Left ventricle myocardium superior (tissue), 1 donor: ENCODE measurements around the gene DLGAP1. TPM values are rescaled to one million over a fixed set of nuclear protein-coding genes. Genes with fewer than 3 reads are reported as not detected.
"Not testable (repeated sequence)": the region's sequence is repeated elsewhere in the genome, so short reads cannot be mapped to it uniquely, and the experiment has no call there.

ENCODE experiments used
- ATAC-seq: fragments of 200-7000 bp; cut with Tn5 transposase; one replicate; pipeline ENCODE4 v1.9.1; 2020; ENCODE audit warnings: mild to moderate bottlenecking, moderate library complexity
- DNase-seq: peaks from one replicate; pipeline ENCODE4 v3.0.0-alpha.2; 2020
- intact Hi-C: fragments of 100-400 bp; cut with micrococcal nuclease; formaldehyde crosslinking; loops from one replicate; pipeline ENCODE4 v1.11.0; 2022
- total RNA-seq: library from RNA; stranded (reverse); fragmentation: NEBNext Ultra II Directional; extraction: Animal tissue kit (Norgen Biotek cat#: 25700); gene quantifications from one replicate; pipeline ENCODE4 v1.2.1, GENCODE V29; 2021
- donor health status: DM: no; HTN: yes; CAD: no; lungs with severe emphysema.

Gene DLGAP1
- total RNA-seq, 1 donor from 2014 or later = not detected

GRCh38 chr18:4399929-4400328 is 55.2 kb downstream of the DLGAP1 start:
- DNase-seq = no peak
- ATAC-seq = no peak
- intact Hi-C loops = no loop called here

DNA sequence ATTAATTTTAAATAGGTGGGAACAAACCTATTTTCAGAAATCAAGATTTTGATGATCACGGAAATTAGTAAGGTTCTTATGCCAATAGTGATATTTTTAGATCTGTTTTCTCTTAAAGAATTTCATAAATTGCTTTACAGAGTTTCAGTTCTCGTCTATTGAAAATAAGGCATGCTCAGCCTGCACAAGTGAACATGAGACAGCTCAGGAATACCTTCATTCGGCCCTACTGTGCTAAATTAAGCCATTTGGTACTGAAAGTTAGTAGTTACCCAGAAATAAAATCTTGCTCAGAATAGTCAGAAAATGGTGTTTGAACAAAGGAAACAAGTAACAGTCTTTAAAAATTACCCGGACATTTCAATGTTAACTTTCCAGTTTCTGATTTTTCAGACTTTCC is 60.4 kb downstream of the DLGAP1 start:
- no peak for ATAC-seq
- intact Hi-C loops = no loop called here

GRCh38 chr18:4391859-4392258 is 63.2 kb downstream of the DLGAP1 start:
- DNase-seq = no peak
- no peak for ATAC-seq
- intact Hi-C loops = no loop called here

More for the DNA sequence above, 60.4 kb downstream of the DLGAP1 start:
- no peak for DNase-seq

GRCh38 chr18:4385876-4386275 is 69.2 kb downstream of the DLGAP1 start:
- intact Hi-C loops = no loop called here
- no peak for ATAC-seq
- no peak for DNase-seq

GRCh38 chr18:4384932-4385331 is 70.2 kb downstream of the DLGAP1 start:
- no peak for DNase-seq
- intact Hi-C loops = no loop called here
- ATAC-seq = no peak

DNA sequence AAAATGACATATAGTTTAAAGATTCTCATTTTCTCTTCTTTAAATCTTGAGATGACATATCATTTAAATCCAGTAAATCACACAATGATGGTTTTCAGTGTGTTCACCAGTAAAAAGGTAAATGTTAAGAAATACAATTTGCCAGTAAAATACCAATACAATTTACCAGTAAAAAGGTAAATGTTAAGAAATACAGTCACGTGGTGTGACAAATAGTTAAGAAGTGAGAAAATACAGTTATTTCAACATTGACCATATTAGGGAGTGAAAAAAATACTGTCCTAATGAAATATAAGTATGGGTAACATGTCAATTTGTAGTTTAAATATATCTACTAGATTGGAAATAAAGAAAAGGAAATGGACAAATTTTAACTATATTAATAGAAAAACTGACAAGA is 80.5 kb downstream of the DLGAP1 start:
- no peak for ATAC-seq
- DNase-seq = no peak
- intact Hi-C loops = no loop called here

GRCh38 chr18:4369705-4370104 is 85.4 kb downstream of the DLGAP1 start:
- no peak for ATAC-seq
- intact Hi-C loops = no loop called here
- no peak for DNase-seq

GRCh38 chr18:4360221-4360715 is 94.8 kb downstream of the DLGAP1 start:
- intact Hi-C loops = no loop called here
- DNase-seq (no peak), ATAC-seq (no peak)

- intact Hi-C loops = no loop called here
- DNase-seq = no peak
- ATAC-seq = no peak
Measured at GRCh38 chr18:4358618-4359017, 96.5 kb downstream of the DLGAP1 start.

DNA sequence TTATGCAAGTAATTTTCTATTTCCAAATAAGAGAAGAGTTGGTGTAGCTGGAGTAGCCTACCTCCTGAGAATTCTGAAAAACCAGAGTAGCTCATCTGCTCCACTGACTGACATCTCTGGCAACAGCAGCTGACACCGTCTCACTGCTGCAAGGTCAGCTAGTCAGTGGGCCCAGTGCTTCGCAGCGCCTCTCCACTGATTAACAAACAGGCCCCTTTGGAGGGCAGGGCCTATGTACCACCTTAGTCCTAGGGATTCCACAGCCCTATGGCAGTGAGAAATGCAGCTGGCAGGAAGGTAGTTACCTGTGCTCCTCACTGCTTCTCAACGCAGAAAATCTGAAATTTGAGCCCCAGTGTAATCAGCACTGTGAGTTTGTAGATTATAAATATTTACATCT is 97.5 kb downstream of the DLGAP1 start:
- ATAC-seq (no peak), DNase-seq (no peak)
- intact Hi-C loops = no loop called here

DNA sequence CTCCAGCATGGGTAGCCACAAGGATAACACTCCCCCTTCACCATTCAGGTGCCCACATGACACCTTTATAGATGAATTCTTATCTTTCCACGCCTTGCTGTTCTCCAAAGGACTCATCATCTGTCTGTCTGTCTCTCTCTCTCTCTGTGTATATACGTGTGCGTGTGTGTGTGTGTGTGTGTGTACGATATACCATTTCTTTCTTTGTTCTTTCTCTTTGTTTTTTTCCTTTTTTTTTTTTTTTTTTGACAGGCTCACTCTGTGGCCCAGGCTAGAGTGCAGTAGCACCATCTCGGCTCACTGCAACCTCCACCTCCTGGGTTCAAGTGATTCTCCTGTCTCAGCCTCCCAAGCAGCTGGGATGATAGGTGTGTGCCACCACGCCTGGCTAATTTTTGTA is 98.2 kb downstream of the DLGAP1 start:
- ATAC-seq = no peak
- no peak for DNase-seq
- intact Hi-C loops = no loop called here

DNA sequence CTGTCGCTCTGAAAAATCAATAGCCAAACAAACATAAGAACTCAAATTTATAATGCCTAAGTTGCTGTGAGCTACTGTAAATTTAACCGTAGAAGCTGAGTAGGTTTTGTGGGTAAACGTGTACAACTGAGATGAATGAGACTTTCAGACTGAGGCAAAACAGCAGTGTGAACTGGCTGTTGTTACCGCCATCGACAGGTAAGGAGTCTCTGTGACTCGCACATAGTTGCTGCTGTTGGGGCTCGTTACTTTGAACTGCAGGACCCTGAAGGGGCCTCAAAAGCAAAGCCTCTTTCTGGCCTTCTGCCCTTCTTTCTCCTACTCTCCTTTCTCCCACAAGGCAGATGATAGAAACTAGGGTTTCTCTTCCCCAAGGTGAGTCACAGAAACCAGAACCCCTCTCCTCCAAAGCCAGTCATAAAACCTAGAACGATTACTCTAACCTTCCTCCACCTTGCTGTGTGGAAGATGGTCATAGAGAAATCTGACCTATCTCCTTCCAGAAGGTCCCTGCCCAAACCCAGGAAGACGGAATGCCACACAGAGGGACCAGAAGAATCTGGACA is 101.2 kb downstream of the DLGAP1 start:
- no peak for ATAC-seq
- DNase-seq = no peak
- intact Hi-C loops = no loop called here

DNA sequence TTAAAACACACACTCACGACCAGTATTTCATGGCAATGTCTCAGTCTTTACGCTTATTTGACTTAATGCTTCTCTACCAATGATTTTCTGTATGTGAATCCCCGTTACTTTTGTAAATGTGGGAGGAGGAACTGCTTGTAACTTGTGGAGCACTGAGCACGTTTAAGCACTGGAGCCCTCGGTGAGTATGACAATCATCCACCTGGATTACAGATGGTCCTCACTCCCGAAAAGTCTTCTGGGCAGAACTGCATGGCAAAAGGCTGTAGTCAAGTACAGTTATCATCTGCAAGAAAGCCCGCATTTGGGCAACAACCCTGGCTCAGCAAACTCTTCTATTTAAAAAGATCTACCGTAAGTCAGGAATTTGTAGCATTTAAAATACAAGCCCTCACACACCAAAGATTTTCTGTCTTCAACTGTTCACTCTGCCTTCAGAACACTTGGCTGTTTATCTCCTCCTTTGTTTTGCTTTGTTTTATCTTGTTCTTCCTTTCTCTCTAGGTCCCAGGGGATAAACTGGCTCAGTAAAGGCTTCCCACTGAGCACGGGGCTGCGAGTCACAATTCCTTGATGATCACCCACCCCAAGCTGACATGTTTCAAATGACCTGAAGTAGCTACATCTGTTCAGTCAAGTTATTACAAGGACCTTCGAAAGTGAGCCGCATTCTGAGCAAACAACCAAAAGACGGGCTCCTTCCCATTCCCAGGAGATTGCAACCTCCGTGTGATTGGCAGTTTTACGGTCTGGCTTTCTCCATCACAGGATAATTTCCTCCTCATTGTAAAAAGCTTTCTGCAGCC is 102.2 kb downstream of the DLGAP1 start:
- ATAC-seq (no peak), DNase-seq (no peak)
- intact Hi-C loops = no loop called here

- ATAC-seq = no peak
- DNase-seq = no peak
- intact Hi-C loops = no loop called here
Measured at GRCh38 chr18:4351005-4351404, 104.1 kb downstream of the DLGAP1 start.

GRCh38 chr18:4335386-4335785 is 119.7 kb downstream of the DLGAP1 start:
- intact Hi-C loops = no loop called here

DNA sequence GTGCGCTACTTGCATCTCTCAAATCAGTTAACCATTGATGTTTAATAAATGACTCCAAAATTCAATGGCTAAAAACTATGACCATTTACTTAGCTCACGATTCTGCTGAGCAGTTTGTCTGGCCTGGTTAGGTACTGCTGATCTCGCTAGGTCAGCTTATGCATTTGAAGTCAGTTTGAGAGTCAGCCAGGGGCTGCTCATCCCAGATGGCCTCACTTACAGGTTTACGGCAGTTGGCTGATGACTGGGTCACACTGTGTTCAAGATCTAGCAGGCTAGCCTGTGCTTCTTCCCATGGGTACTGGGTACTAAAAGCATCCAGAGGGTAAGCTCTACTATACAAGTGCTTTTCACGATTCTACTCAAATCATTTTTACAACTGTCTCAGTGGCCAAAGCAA is 122.1 kb downstream of the DLGAP1 start:
- intact Hi-C loops = no loop called here
- ATAC-seq (no peak), DNase-seq (no peak)

More at GRCh38 chr18:4335386-4335785, 119.7 kb downstream of the DLGAP1 start:
- no peak for DNase-seq
- no peak for ATAC-seq

DNA sequence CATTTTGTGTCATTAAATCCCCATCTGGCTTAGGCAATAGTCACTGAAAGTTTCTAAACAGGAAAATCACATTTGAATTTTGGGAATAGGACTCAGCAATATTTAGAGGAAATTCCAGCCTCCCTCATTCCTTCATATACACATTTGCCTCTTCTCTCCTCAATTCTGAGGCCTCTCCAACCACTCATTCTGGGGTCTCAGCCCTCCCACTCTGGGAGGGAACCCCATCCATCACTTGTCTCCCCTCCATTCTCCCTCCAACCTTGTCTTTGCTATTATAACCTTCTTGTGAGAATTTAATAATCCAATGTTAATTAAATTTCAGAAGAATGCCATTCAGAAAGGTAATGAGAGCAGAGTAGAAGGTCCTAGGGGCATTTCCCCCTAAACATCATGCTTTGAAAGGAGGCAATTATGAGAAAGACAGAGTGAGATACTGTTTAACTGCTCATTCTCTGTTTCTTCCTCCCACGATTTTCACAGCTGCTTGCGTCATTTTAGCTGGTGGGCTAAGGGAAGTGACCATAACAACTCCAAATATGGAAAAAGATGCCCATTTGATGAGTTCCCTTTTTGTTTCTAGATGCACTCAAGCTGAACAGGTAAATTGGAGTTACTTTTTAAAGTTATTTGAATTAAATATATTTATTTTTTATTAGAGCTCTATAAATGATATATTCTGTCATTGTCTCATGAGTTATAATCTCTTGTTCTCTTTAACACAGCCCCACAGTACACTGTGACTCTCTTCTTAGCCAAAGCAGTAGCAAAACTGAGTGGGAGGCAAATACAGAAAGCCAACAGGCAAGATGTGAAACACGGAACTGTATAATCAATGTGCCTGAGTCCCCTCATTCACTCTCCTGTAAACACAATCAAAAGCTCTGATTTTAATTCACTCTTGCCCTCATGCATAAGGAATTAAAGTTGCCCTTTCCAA is 135.1 kb downstream of the DLGAP1 start:
- intact Hi-C loops = no loop called here
- no peak for DNase-seq
- no peak for ATAC-seq

- DNase-seq (no peak), ATAC-seq (no peak)
- intact Hi-C loops = no loop called here
Measured at GRCh38 chr18:4318311-4318710, 136.8 kb downstream of the DLGAP1 start.

DNA sequence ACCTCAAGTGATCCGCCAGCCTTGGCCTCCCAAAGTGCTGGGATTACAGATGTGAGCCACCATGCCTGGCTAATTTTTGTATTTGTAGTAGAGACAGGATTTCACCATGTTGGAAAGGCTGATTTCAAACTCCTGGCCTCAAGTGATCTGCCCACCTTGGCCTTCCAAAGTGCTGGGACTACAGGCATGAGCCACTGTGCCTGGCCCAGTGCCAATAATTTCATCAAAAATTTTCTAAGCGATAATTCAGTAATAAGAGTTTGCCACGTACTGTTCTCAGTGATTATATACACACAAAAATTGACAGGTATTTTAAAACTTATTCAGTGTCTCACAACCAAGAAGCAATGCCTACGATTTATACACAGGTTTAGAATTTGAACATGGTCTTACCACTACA is 143.2 kb downstream of the DLGAP1 start:
- ATAC-seq, DNase-seq, intact Hi-C loops: not testable (repeated sequence)

- no peak for ATAC-seq
- no peak for DNase-seq
- intact Hi-C loops = no loop called here
Measured at GRCh38 chr18:4311136-4311535, 144.0 kb downstream of the DLGAP1 start.
